Measurements from ENCODE around the gene TWIST2.

- TF ChIP-seq YY1 (IDR thresholded peaks at IDR 0.05; ENCODE audit: insufficient read depth, insufficient read length) (no peak), ZNF274 (IDR thresholded peaks at IDR 0.05; ENCODE audit: low read depth, low read length) (no peak), SUZ12 (IDR thresholded peaks at IDR 0.05; ENCODE audit: extremely low read depth, insufficient read depth, insufficient read length) (no peak)
These were observed 36.1 kb upstream of the TWIST2 start for GRCh38 chr2:238811759-238812158.

All from NT2/D1 (cell line).